ENCODE data around the gene CNTD1. TPM values are rescaled to one million over a fixed set of nuclear protein-coding genes. Genes with fewer than 3 reads are reported as not detected.

CNTD1 gene
- total RNA-seq, 1 donor from 2014 or later, result not detected

GRCh38 chr17:42772945-42773289, 25.7 kb upstream of the CNTD1 start:
- H4K20me1 ChIP-seq (ENCODE audit: insufficient read depth, low read length), result no peaks in the 10 kb centered on the region
- H3K4me3 Mint-ChIP-seq (ENCODE audit: unreplicated experiment), result peak overlapping the region; percentile 96
- no peaks in the 10 kb centered on the region for H3K36me3 ChIP-seq (ENCODE audit: insufficient read depth, low read length)
- H2AFZ ChIP-seq (ENCODE audit: low read depth, low read length), result peak overlapping the region; percentile 94
- H3K4me3 ChIP-seq (ENCODE audit: insufficient read depth, low read depth, low read length), result peak overlapping the region; percentile 92
- peaks cover 5% of the 10 kb centered on the region for H3K79me2 ChIP-seq (ENCODE audit: insufficient read depth, low read length)
- peaks cover 42% of the 10 kb centered on the region for H3K4me1 Mint-ChIP-seq (ENCODE audit: low read depth, unreplicated experiment)
- peak overlapping the region; percentile 98 for H3K4me2 ChIP-seq (ENCODE audit: low read length)
- peaks cover 42% of the 10 kb centered on the region for H3K4me1 ChIP-seq (ENCODE audit: insufficient read depth, low read length)
- H3K27me3 ChIP-seq (ENCODE audit: insufficient read depth, low read length), result no peaks in the 10 kb centered on the region
- no peaks in the 10 kb centered on the region for H3K9me3 ChIP-seq (ENCODE audit: insufficient read depth, low read depth, low read length)
- no peak for FAIRE-seq
- no peaks in the 10 kb centered on the region for H3K27me3 Mint-ChIP-seq (ENCODE audit: low read depth, unreplicated experiment)
- no peak for TF ChIP-seq EZH2 (IDR thresholded peaks at IDR 0.05; ENCODE audit: insufficient read depth, low read length)
- TF ChIP-seq, protein P1, sequence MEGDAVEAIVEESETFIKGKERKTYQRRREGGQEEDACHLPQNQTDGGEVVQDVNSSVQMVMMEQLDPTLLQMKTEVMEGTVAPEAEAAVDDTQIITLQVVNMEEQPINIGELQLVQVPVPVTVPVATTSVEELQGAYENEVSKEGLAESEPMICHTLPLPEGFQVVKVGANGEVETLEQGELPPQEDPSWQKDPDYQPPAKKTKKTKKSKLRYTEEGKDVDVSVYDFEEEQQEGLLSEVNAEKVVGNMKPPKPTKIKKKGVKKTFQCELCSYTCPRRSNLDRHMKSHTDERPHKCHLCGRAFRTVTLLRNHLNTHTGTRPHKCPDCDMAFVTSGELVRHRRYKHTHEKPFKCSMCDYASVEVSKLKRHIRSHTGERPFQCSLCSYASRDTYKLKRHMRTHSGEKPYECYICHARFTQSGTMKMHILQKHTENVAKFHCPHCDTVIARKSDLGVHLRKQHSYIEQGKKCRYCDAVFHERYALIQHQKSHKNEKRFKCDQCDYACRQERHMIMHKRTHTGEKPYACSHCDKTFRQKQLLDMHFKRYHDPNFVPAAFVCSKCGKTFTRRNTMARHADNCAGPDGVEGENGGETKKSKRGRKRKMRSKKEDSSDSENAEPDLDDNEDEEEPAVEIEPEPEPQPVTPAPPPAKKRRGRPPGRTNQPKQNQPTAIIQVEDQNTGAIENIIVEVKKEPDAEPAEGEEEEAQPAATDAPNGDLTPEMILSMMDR (IDR thresholded peaks at IDR 0.05; ENCODE audit: insufficient read depth, low read depth, low read length), result no peak
- peak overlapping the region; percentile 96 for H3K9ac ChIP-seq (ENCODE audit: low read length)
- H3K27ac Mint-ChIP-seq (ENCODE audit: unreplicated experiment), result peak overlapping the region; percentile 98
- H3K9me3 Mint-ChIP-seq (ENCODE audit: unreplicated experiment), result no peaks in the 10 kb centered on the region
- no peaks in the 10 kb centered on the region for H3K36me3 Mint-ChIP-seq (ENCODE audit: low read depth, unreplicated experiment)
- no peak for DNase-seq (ENCODE audit: low read depth)
- H3K27ac ChIP-seq (ENCODE audit: low read depth, low read length), result peak overlapping the region; percentile 95

GRCh38 chr17:42773290-42774035, 25.2 kb upstream of the CNTD1 start, which contains the start of gene VPS25:
Gene VPS25, plus strand, starts transcription at chr17:42773449. Its CDS starts 27 bp downstream, at chr17:42773476.
- H3K9me3 ChIP-seq (ENCODE audit: insufficient read depth, low read depth, low read length), result no peaks in the 10 kb centered on the region
- peak within 1 kb of the TSS; percentile 95 for H3K27ac ChIP-seq (ENCODE audit: low read depth, low read length)
- H2AFZ ChIP-seq (ENCODE audit: low read depth, low read length), result peak within 1 kb of the TSS; percentile 94
- H3K4me2 ChIP-seq (ENCODE audit: low read length), result peak within 1 kb of the TSS; percentile 98
- FAIRE-seq, result no peak
- peak; percentile 78 for DNase-seq (ENCODE audit: low read depth)
- no peaks in the 10 kb centered on the region for H3K27me3 ChIP-seq (ENCODE audit: insufficient read depth, low read length)
- Mint-ChIP-seq H3K4me1 (ENCODE audit: low read depth, unreplicated experiment) (peaks cover 42% of the 10 kb centered on the region), H3K36me3 (ENCODE audit: low read depth, unreplicated experiment) (no peaks in the 10 kb centered on the region), H3K9me3 (ENCODE audit: unreplicated experiment) (no peaks in the 10 kb centered on the region), H3K27me3 (ENCODE audit: low read depth, unreplicated experiment) (no peaks in the 10 kb centered on the region), H3K4me3 (ENCODE audit: unreplicated experiment) (peak within 1 kb of the TSS; percentile 96), H3K27ac (ENCODE audit: unreplicated experiment) (peak within 1 kb of the TSS; percentile 98)
- TF ChIP-seq EZH2 (IDR thresholded peaks at IDR 0.05; ENCODE audit: insufficient read depth, low read length), result no peak
- TF ChIP-seq, protein P1 (IDR thresholded peaks at IDR 0.05; ENCODE audit: insufficient read depth, low read depth, low read length), result no peak
- no peaks in the 10 kb centered on the region for H3K36me3 ChIP-seq (ENCODE audit: insufficient read depth, low read length)
- peak within 1 kb of the TSS; percentile 96 for H3K9ac ChIP-seq (ENCODE audit: low read length)
- peaks cover 5% of the 10 kb centered on the region for H3K79me2 ChIP-seq (ENCODE audit: insufficient read depth, low read length)
- H3K4me1 ChIP-seq (ENCODE audit: insufficient read depth, low read length), result peaks cover 42% of the 10 kb centered on the region
- no peaks in the 10 kb centered on the region for H4K20me1 ChIP-seq (ENCODE audit: insufficient read depth, low read length)
- peak within 1 kb of the TSS; percentile 92 for H3K4me3 ChIP-seq (ENCODE audit: insufficient read depth, low read depth, low read length)
